Measurements from ENCODE around the gene SF3A2.
"Not testable (repeated sequence)": the region's sequence is repeated elsewhere in the genome, so short reads cannot be mapped to it uniquely, and the experiment has no call there.

Gene SF3A2

GRCh38 chr19:2277138-2277537 lies 40.5 kb downstream of the SF3A2 start:
- no peak for DNase-seq

- no peak for DNase-seq
These were observed 42.0 kb downstream of the SF3A2 start for GRCh38 chr19:2278459-2279158.

- no peak for DNase-seq
These were observed 44.1 kb downstream of the SF3A2 start for GRCh38 chr19:2280633-2281264.

- DNase-seq: not testable (repeated sequence)
These were observed 44.8 kb downstream of the SF3A2 start for GRCh38 chr19:2281265-2282061.

- no peak for DNase-seq
These were observed 45.6 kb downstream of the SF3A2 start, which contains the start of gene PEAK3 for GRCh38 chr19:2282062-2282861. Gene PEAK3, minus strand, starts transcription at chr19:2282175. Its CDS starts 1,244 bp downstream, at chr19:2280931.

GRCh38 chr19:2282862-2283237 lies 46.2 kb downstream of the SF3A2 start:
- DNase-seq: no peak

- DNase-seq: no peak
These were observed 47.3 kb downstream of the SF3A2 start for GRCh38 chr19:2283835-2284507.

- no peak for DNase-seq
These were observed 49.9 kb downstream of the SF3A2 start for GRCh38 chr19:2286402-2287140.

- DNase-seq: no peak
These were observed 51.1 kb downstream of the SF3A2 start for GRCh38 chr19:2287585-2288337.

GRCh38 chr19:2288338-2288817 lies 51.8 kb downstream of the SF3A2 start:
- no peak for DNase-seq

- DNase-seq: no peak
These were observed 52.4 kb downstream of the SF3A2 start for GRCh38 chr19:2288818-2289713.

- DNase-seq: no peak
These were observed 53.3 kb downstream of the SF3A2 start for GRCh38 chr19:2289714-2290435.

- no peak for DNase-seq
These were observed 54.0 kb downstream of the SF3A2 start for GRCh38 chr19:2290441-2291184.

GRCh38 chr19:2291185-2291751 lies 54.6 kb downstream of the SF3A2 start:
- DNase-seq: no peak

- DNase-seq: no peak
These were observed 58.2 kb downstream of the SF3A2 start for GRCh38 chr19:2294687-2295335.

GRCh38 chr19:2296141-2296540 lies 59.5 kb downstream of the SF3A2 start:
- no peak for DNase-seq
